ENCODE data around the gene TEX48.

GRCh38 chr9:114666851-114667250, 15.1 kb downstream of the TEX48 start:
- TF ChIP-seq RAD21 (conservative IDR thresholded peaks at IDR 0.05) (no peak), SMC3 (conservative IDR thresholded peaks at IDR 0.05; ENCODE audit: poor library complexity) (no peak), CTCF (IDR thresholded peaks at IDR 0.05; ENCODE audit: poor library complexity, severe bottlenecking) (no peak), EP300 (conservative IDR thresholded peaks at IDR 0.05; ENCODE audit: poor library complexity, severe bottlenecking) (no peak), POLR2AphosphoS5 (IDR thresholded peaks at IDR 0.05) (no peak)
